ENCODE data around the gene DENND10. TPM values are rescaled to one million over a fixed set of nuclear protein-coding genes. Genes with fewer than 3 reads are reported as not detected.
"Not testable (repeated sequence)": the region's sequence is repeated elsewhere in the genome, so short reads cannot be mapped to it uniquely, and the experiment has no call there.

The DENND10 gene
- total RNA-seq, 1 experiment from 2014 or later, result 60.6 TPM

- TF ChIP-seq CBFB (CRISPR knock-in tag; IDR thresholded peaks at IDR 0.05; ENCODE audit: low read depth) (no peak), NR1H2 (CRISPR knock-in tag; IDR thresholded peaks at IDR 0.05) (no peak)
- CTCF ChIA-PET, result no interaction called here
- POLR2A ChIA-PET, result no interaction called here
- Mint-ChIP-seq H3K4me3 (no peak overlapping the region), H3K9me3 (no peaks in the 10 kb centered on the region), H3K27ac (no peak overlapping the region), H3K36me3 (no peaks in the 10 kb centered on the region), H3K27me3 (ENCODE audit: low read depth) (no peaks in the 10 kb centered on the region; the same call in 1 of the 2 replicates), H3K4me1 (no peaks in the 10 kb centered on the region)
- no peak for DNase-seq (ENCODE audit: low spot score)
- ATAC-seq, result no peak
These were observed 8.3 kb upstream of the DENND10 start for GRCh38 chr10:119095640-119096039.

DNA sequence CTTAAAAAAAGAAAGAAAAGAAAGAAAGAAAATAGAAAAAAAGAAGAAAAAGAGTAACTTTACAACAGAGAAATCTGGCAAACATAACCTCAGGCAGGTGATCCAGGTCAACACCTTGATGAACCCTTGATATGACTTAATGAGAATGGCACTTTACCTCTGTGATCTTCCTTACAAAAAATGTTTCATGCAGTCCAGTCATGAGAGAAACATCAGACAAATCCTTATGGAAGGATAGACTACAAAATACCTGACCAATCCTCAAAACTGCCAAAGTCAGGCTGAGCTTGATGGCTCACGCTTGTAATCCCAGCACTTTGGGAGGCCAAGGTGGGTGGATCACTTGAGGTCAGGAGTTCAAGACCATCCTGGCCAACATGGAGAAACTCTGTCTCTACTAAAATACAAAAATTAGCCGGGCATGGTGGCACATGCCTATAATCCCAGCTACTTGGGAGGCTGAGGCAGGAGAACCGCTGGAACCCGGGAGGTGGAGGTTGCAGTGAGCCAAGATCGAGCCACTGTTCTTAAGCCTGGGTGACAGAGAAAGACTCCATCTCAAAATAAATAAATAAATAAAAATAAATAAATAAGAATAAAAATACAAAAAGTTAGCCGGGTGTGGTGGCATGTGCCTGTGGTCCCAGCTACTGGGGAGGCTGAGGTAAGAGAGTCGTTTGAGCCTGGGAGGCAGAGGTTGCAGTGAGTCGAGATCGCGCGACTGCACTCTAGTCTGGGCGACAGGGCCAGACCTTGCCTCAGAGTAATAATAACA is 7.1 kb upstream of the DENND10 start:
- H3K27me3 Mint-ChIP-seq (ENCODE audit: low read depth); POLR2A ChIA-PET; H3K27ac Mint-ChIP-seq; DNase-seq (ENCODE audit: low spot score); H3K4me3 Mint-ChIP-seq; H3K9me3 Mint-ChIP-seq; CTCF ChIA-PET; ATAC-seq; H3K4me1 Mint-ChIP-seq; H3K36me3 Mint-ChIP-seq: not testable (repeated sequence)

- TF ChIP-seq, protein P1, sequence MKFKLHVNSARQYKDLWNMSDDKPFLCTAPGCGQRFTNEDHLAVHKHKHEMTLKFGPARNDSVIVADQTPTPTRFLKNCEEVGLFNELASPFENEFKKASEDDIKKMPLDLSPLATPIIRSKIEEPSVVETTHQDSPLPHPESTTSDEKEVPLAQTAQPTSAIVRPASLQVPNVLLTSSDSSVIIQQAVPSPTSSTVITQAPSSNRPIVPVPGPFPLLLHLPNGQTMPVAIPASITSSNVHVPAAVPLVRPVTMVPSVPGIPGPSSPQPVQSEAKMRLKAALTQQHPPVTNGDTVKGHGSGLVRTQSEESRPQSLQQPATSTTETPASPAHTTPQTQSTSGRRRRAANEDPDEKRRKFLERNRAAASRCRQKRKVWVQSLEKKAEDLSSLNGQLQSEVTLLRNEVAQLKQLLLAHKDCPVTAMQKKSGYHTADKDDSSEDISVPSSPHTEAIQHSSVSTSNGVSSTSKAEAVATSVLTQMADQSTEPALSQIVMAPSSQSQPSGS (CRISPR knock-in tag; IDR thresholded peaks at IDR 0.05; ENCODE audit: borderline replicate concordance, low read depth), result no peak
- TF ChIP-seq NFYB (CRISPR knock-in tag; conservative IDR thresholded peaks at IDR 0.05; ENCODE audit: low read depth) (no peak), JAZF1 (CRISPR knock-in tag; IDR thresholded peaks at IDR 0.05) (no peak), GRHL2 (CRISPR knock-in tag; IDR thresholded peaks at IDR 0.05; ENCODE audit: insufficient replicate concordance, severe bottlenecking) (no peak), ZNF317 (CRISPR knock-in tag; IDR thresholded peaks at IDR 0.05; ENCODE audit: borderline replicate concordance, low read depth) (no peak), ZNF232 (CRISPR knock-in tag; IDR thresholded peaks at IDR 0.05) (no peak), TEAD4 (CRISPR knock-in tag; IDR thresholded peaks at IDR 0.05) (no peak), TCF7 (CRISPR knock-in tag; IDR thresholded peaks at IDR 0.05; ENCODE audit: low read depth) (no peak), MLX (CRISPR knock-in tag; IDR thresholded peaks at IDR 0.05) (no peak), MXD4 (CRISPR knock-in tag; IDR thresholded peaks at IDR 0.05; ENCODE audit: borderline replicate concordance) (no peak), KAT7 (CRISPR knock-in tag; IDR thresholded peaks at IDR 0.05; ENCODE audit: borderline replicate concordance) (no peak), NFATC4 (CRISPR knock-in tag; IDR thresholded peaks at IDR 0.05) (no peak), NR2C2 (CRISPR knock-in tag; IDR thresholded peaks at IDR 0.05) (no peak), AR (CRISPR knock-in tag; IDR thresholded peaks at IDR 0.05) (no peak), CBFB (CRISPR knock-in tag; IDR thresholded peaks at IDR 0.05; ENCODE audit: low read depth) (no peak)
- TF ChIP-seq, protein P2, sequence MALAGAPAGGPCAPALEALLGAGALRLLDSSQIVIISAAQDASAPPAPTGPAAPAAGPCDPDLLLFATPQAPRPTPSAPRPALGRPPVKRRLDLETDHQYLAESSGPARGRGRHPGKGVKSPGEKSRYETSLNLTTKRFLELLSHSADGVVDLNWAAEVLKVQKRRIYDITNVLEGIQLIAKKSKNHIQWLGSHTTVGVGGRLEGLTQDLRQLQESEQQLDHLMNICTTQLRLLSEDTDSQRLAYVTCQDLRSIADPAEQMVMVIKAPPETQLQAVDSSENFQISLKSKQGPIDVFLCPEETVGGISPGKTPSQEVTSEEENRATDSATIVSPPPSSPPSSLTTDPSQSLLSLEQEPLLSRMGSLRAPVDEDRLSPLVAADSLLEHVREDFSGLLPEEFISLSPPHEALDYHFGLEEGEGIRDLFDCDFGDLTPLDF (CRISPR knock-in tag; IDR thresholded peaks at IDR 0.05), result no peak
- TF ChIP-seq, protein P3, sequence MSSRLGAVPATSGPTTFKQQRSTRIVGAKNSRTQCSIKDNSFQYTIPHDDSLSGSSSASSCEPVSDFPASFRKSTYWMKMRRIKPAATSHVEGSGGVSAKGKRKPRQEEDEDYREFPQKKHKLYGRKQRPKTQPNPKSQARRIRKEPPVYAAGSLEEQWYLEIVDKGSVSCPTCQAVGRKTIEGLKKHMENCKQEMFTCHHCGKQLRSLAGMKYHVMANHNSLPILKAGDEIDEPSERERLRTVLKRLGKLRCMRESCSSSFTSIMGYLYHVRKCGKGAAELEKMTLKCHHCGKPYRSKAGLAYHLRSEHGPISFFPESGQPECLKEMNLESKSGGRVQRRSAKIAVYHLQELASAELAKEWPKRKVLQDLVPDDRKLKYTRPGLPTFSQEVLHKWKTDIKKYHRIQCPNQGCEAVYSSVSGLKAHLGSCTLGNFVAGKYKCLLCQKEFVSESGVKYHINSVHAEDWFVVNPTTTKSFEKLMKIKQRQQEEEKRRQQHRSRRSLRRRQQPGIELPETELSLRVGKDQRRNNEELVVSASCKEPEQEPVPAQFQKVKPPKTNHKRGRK (CRISPR knock-in tag; IDR thresholded peaks at IDR 0.05; ENCODE audit: borderline replicate concordance), result no peak
- ChIA-PET CTCF (no interaction called here), POLR2A (no interaction called here)
- ATAC-seq (no peak), DNase-seq (ENCODE audit: low spot score) (no peak)
- Mint-ChIP-seq H3K27me3 (ENCODE audit: low read depth) (peaks cover 3% of the 10 kb centered on the region; the same call in 1 of the 2 replicates), H3K9me3 (no peaks in the 10 kb centered on the region), H3K36me3 (no peaks in the 10 kb centered on the region), H3K27ac (no peak overlapping the region), H3K4me3 (no peak overlapping the region), H3K4me1 (peaks cover 3% of the 10 kb centered on the region)
These were observed 5.3 kb upstream of the DENND10 start for GRCh38 chr10:119098576-119098975.
